Breast epithelium (tissue), 4 donors: ENCODE results near the gene NR0B2. TPM values are rescaled to one million over a fixed set of nuclear protein-coding genes. Genes with fewer than 3 reads are reported as not detected.

Experiments used
- DNase-seq, 2 donors: peaks; one replicate each; pipeline ENCODE4 v3.0.0-alpha.2; 2019; ENCODE audit warnings: low spot score in 2 of 2
- H3K27ac ChIP-seq, 2 donors: fragments of 200-600 bp; sonication (generic) in 1 of 2; one replicate each; pipeline ENCODE4 v1.5.1; 2016 to 2019; ENCODE audit warnings: mild to moderate bottlenecking in 1 of 2
- H3K27me3 ChIP-seq, 2 donors: fragments of 200-600 bp; sonication (generic) in 1 of 2; one replicate each; pipeline versions ENCODE4 v1.5.1 to v1.6.0; 2017 to 2019; ENCODE audit warnings: control low read depth in 1 of 2, mild to moderate bottlenecking in 1 of 2
- H3K36me3 ChIP-seq: fragments of 200-600 bp; one replicate; pipeline ENCODE4 v1.5.1; 2019
- H3K4me1 ChIP-seq, 2 donors: fragments of 200-600 bp; sonication (generic); one replicate each; pipeline ENCODE4 v1.5.1; 2016 to 2019; ENCODE audit warnings: control low read depth in 1 of 2
- H3K4me3 ChIP-seq, 3 donors: fragments of 200-600 bp; sonication (generic); 1 replicate in 2 of 3; 2 replicates in 1 of 3; pipeline ENCODE4 v1.5.1; 2016 to 2019; ENCODE audit warnings: mild to moderate bottlenecking in 3 of 3, moderate library complexity in 2 of 3
- H3K9me3 ChIP-seq, 2 donors: fragments of 200-600 bp; sonication (generic) in 1 of 2; one replicate each; pipeline ENCODE4 v1.5.1; 2016 to 2019; ENCODE audit warnings: control low read depth in 1 of 2
- POLR2A ChIP-seq: fragments of 450-650 bp; IDR thresholded peaks from one replicate; pipeline ENCODE4 v1.6.1; 2016; ENCODE audit warnings: antibody characterized with exemption, mild to moderate bottlenecking, moderate library complexity
- POLR2AphosphoS5 ChIP-seq, 3 donors: sonication (generic); formaldehyde crosslinking; IDR thresholded peaks; one replicate each; pipeline ENCODE4 v1.6.1; 2017; ENCODE audit warnings: antibody characterized with exemption in 3 of 3
- intact Hi-C: fragments of 100-400 bp; cut with DNase I; formaldehyde crosslinking; loops from one replicate; pipeline ENCODE4 v1.15.1; 2023; ENCODE audit warnings: low total_unique reads
- total RNA-seq, 3 donors: library from RNA; depleted of rRNA; stranded (reverse); fragments of >200 nt; gene quantifications; one replicate each; pipeline ENCODE4 v1.1.0, GENCODE V29; 2016
- TF ChIP-seq, protein P1 (sequence below), 3 donors: fragments of 450-650 bp; IDR thresholded peaks; one replicate each; pipeline ENCODE4 v1.5.1; 2016 to 2017; ENCODE audit warnings: antibody characterized with exemption in 3 of 3, mild to moderate bottlenecking in 3 of 3, moderate library complexity in 3 of 3

The NR0B2 gene
- total RNA-seq, 3 donors from 2014 or later, result not detected

DNA sequence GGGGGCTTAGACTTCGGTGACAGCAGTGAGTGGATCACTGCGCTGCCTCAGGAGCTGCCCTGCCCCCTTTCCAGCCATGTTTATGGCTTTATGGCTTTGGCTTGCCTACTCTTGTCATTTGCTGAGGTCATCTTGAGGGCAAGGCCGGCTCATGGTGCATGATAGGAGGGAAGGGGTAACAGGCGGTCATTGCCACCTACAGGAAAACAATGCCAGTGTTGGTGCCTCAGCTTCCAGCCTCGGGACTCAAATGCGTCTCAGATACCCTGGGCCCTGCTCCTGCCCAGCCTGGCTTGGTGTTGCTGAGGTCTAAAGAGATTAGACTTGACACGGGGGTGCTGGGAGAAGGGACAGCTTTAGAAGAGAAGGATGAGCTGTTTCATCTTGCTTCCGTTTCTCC lies 32.0 kb upstream of the NR0B2 start:
- H3K9me3 ChIP-seq, result no peaks in the 10 kb centered on the region
- no peak overlapping the region for H3K27ac ChIP-seq
- H3K27me3 ChIP-seq, result no peaks in the 10 kb centered on the region
- peaks cover 11% of the 10 kb centered on the region for H3K36me3 ChIP-seq
- intact Hi-C loops, result no loop called here
- no peak overlapping the region for H3K4me3 ChIP-seq
- H3K4me1 ChIP-seq, result no peaks in the 10 kb centered on the region
- no peak for DNase-seq
- TF ChIP-seq POLR2AphosphoS5 (IDR thresholded peaks at IDR 0.05), result no peak
- TF ChIP-seq POLR2A, result no peak
- TF ChIP-seq, protein P1, sequence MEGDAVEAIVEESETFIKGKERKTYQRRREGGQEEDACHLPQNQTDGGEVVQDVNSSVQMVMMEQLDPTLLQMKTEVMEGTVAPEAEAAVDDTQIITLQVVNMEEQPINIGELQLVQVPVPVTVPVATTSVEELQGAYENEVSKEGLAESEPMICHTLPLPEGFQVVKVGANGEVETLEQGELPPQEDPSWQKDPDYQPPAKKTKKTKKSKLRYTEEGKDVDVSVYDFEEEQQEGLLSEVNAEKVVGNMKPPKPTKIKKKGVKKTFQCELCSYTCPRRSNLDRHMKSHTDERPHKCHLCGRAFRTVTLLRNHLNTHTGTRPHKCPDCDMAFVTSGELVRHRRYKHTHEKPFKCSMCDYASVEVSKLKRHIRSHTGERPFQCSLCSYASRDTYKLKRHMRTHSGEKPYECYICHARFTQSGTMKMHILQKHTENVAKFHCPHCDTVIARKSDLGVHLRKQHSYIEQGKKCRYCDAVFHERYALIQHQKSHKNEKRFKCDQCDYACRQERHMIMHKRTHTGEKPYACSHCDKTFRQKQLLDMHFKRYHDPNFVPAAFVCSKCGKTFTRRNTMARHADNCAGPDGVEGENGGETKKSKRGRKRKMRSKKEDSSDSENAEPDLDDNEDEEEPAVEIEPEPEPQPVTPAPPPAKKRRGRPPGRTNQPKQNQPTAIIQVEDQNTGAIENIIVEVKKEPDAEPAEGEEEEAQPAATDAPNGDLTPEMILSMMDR (IDR thresholded peaks at IDR 0.05), result no peak

GRCh38 chr1:26945138-26945537 lies 31.4 kb upstream of the NR0B2 start:
- Histone ChIP-seq H3K27ac (no peak overlapping the region), H3K36me3 (peaks cover 11% of the 10 kb centered on the region), H3K4me1 (no peaks in the 10 kb centered on the region), H3K9me3 (no peaks in the 10 kb centered on the region), H3K27me3 (no peaks in the 10 kb centered on the region), H3K4me3 (no peak overlapping the region)
- no peak for DNase-seq
- intact Hi-C loops, result no loop called here
- TF ChIP-seq POLR2AphosphoS5 (IDR thresholded peaks at IDR 0.05), result no peak
- TF ChIP-seq, protein P1 (IDR thresholded peaks at IDR 0.05), result no peak
- TF ChIP-seq POLR2A, result no peak

GRCh38 chr1:26942656-26943055 lies 28.9 kb upstream of the NR0B2 start:
- no peak overlapping the region for H3K4me3 ChIP-seq
- H3K27me3 ChIP-seq, result no peaks in the 10 kb centered on the region
- no peaks in the 10 kb centered on the region for H3K9me3 ChIP-seq
- no peaks in the 10 kb centered on the region for H3K4me1 ChIP-seq
- peaks cover 11% of the 10 kb centered on the region for H3K36me3 ChIP-seq
- DNase-seq, result no peak
- intact Hi-C loops, result no loop called here
- no peak for TF ChIP-seq POLR2AphosphoS5 (IDR thresholded peaks at IDR 0.05)
- TF ChIP-seq, protein P1 (IDR thresholded peaks at IDR 0.05), result no peak
- TF ChIP-seq POLR2A, result no peak
- no peak overlapping the region for H3K27ac ChIP-seq

DNA sequence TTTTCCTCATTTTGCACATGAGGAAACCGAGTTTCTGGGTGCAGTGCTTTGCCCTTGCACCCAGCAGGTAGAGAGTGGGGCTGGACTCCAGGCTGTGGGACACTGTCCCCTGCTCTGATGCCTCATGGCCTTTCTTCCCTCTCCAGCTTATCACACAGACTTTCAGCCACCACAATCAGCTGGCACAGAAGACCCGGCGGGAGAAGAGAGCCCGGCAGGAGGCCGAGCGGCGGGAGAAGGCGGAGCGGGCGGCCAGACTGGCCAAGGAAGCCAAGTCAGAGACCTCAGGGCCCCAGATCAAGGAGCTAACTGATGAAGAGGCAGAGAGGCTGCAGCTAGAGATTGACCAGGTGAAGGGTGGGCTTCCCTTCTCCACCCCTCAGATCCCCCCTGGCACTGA lies 27.5 kb upstream of the NR0B2 start:
- H3K36me3 ChIP-seq, result peaks cover 11% of the 10 kb centered on the region
- H3K9me3 ChIP-seq, result no peaks in the 10 kb centered on the region
- no peak overlapping the region for H3K27ac ChIP-seq
- H3K27me3 ChIP-seq, result no peaks in the 10 kb centered on the region
- H3K4me1 ChIP-seq, result no peaks in the 10 kb centered on the region
- DNase-seq, result no peak
- intact Hi-C loops, result no loop called here
- TF ChIP-seq, protein P1 (IDR thresholded peaks at IDR 0.05), result no peak
- TF ChIP-seq POLR2AphosphoS5 (IDR thresholded peaks at IDR 0.05), result no peak
- H3K4me3 ChIP-seq, result no peak overlapping the region

GRCh38 chr1:26938659-26939025 lies 24.9 kb upstream of the NR0B2 start:
- Histone ChIP-seq H3K4me3 (no peak overlapping the region), H3K27ac (no peak overlapping the region), H3K27me3 (no peaks in the 10 kb centered on the region), H3K9me3 (no peaks in the 10 kb centered on the region), H3K4me1 (no peaks in the 10 kb centered on the region), H3K36me3 (peaks cover 5% of the 10 kb centered on the region)
- TF ChIP-seq POLR2AphosphoS5 (IDR thresholded peaks at IDR 0.05), result no peak
- no peak for DNase-seq
- intact Hi-C loops, result no loop called here

DNA sequence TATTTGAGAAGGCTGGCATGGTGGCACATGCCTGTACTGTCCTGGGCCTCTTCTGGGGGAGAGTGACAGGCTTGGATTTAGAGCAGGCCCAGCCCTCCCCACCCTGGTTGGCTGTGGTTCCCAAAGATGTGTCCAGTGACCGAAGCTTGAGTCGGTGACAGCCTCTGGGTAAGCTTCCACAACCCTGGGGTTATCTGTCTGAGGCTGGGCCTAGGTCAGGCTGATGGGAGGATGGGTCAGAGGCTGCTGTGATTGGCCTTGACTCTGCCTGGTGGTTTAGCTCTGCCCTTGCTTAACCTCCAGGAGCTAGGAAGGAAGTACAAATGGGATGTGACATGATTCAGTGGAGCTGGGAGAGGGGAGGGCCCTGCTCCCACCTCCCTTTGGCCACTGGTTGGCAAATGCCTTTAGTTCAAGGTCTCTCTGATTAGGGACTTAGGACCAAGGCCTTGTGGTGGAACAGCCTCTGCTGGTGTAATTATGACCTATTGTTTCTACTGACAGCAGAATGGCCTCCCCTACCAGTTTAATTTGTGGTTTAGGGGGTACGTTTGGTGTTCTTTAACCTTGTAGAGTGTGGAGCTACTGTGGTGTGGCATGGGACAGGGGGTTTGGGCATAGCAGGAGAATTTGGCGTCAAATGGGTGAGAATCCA lies 24.4 kb upstream of the NR0B2 start:
- Histone ChIP-seq H3K4me3 (no peak overlapping the region), H3K4me1 (no peaks in the 10 kb centered on the region), H3K9me3 (no peaks in the 10 kb centered on the region), H3K27me3 (no peaks in the 10 kb centered on the region), H3K36me3 (peaks cover 5% of the 10 kb centered on the region), H3K27ac (no peak overlapping the region)
- intact Hi-C loops, result no loop called here
- no peak for DNase-seq
- TF ChIP-seq POLR2A (no peak), POLR2AphosphoS5 (IDR thresholded peaks at IDR 0.05) (no peak)
- TF ChIP-seq, protein P1 (IDR thresholded peaks at IDR 0.05), result no peak
